Measurements from ENCODE around the gene CTBP2.

The CTBP2 gene

GRCh38 chr10:125105706-125106255 lies 54.6 kb downstream of the CTBP2 start:
- Histone ChIP-seq H3K27me3 (ENCODE audit: control insufficient read depth, insufficient read depth, low read length) (no peaks in the 10 kb centered on the region), H3K4me1 (ENCODE audit: control insufficient read depth, insufficient read depth, low read length) (peaks cover 8% of the 10 kb centered on the region), H3K4me3 (ENCODE audit: low read length) (no peak overlapping the region), H3K9ac (ENCODE audit: low read depth, low read length) (no peak overlapping the region), H3K4me2 (ENCODE audit: low read length) (no peak overlapping the region), H3K36me3 (ENCODE audit: insufficient read depth, low read length) (peaks cover 53% of the 10 kb centered on the region), H3K9me3 (replicated peaks; ENCODE audit: low read length) (no peaks in the 10 kb centered on the region)

GRCh38 chr10:125105155-125105554 lies 55.2 kb downstream of the CTBP2 start:
- Histone ChIP-seq H3K9me3 (replicated peaks; ENCODE audit: low read length) (no peaks in the 10 kb centered on the region), H3K4me2 (ENCODE audit: low read length) (no peak overlapping the region), H3K36me3 (ENCODE audit: insufficient read depth, low read length) (peaks cover 53% of the 10 kb centered on the region), H3K27me3 (ENCODE audit: control insufficient read depth, insufficient read depth, low read length) (no peaks in the 10 kb centered on the region), H3K9ac (ENCODE audit: low read depth, low read length) (no peak overlapping the region), H3K4me3 (ENCODE audit: low read length) (no peak overlapping the region), H3K4me1 (ENCODE audit: control insufficient read depth, insufficient read depth, low read length) (peaks cover 8% of the 10 kb centered on the region)

GRCh38 chr10:125104559-125104958 lies 55.8 kb downstream of the CTBP2 start:
- no peaks in the 10 kb centered on the region for H3K27me3 ChIP-seq (ENCODE audit: control insufficient read depth, insufficient read depth, low read length)
- no peak overlapping the region for H3K4me3 ChIP-seq (ENCODE audit: low read length)
- H3K4me1 ChIP-seq (ENCODE audit: control insufficient read depth, insufficient read depth, low read length), result peaks cover 8% of the 10 kb centered on the region
- no peak overlapping the region for H3K4me2 ChIP-seq (ENCODE audit: low read length)
- H3K36me3 ChIP-seq (ENCODE audit: insufficient read depth, low read length), result peaks cover 49% of the 10 kb centered on the region
- H3K9me3 ChIP-seq (replicated peaks; ENCODE audit: low read length), result no peaks in the 10 kb centered on the region
- no peak overlapping the region for H3K9ac ChIP-seq (ENCODE audit: low read depth, low read length)

- no peaks in the 10 kb centered on the region for H3K9me3 ChIP-seq (replicated peaks; ENCODE audit: low read length)
- H3K27me3 ChIP-seq (ENCODE audit: control insufficient read depth, insufficient read depth, low read length), result no peaks in the 10 kb centered on the region
- peaks cover 8% of the 10 kb centered on the region for H3K4me1 ChIP-seq (ENCODE audit: control insufficient read depth, insufficient read depth, low read length)
- H3K4me3 ChIP-seq (ENCODE audit: low read length), result no peak overlapping the region
- H3K9ac ChIP-seq (ENCODE audit: low read depth, low read length), result no peak overlapping the region
- H3K36me3 ChIP-seq (ENCODE audit: insufficient read depth, low read length), result peaks cover 45% of the 10 kb centered on the region
- no peak overlapping the region for H3K4me2 ChIP-seq (ENCODE audit: low read length)
These were observed 56.4 kb downstream of the CTBP2 start for GRCh38 chr10:125103924-125104323.

- peaks cover 8% of the 10 kb centered on the region for H3K4me1 ChIP-seq (ENCODE audit: control insufficient read depth, insufficient read depth, low read length)
- no peak overlapping the region for H3K4me3 ChIP-seq (ENCODE audit: low read length)
- H3K9me3 ChIP-seq (replicated peaks; ENCODE audit: low read length), result no peaks in the 10 kb centered on the region
- peaks cover 44% of the 10 kb centered on the region for H3K36me3 ChIP-seq (ENCODE audit: insufficient read depth, low read length)
- no peak overlapping the region for H3K9ac ChIP-seq (ENCODE audit: low read depth, low read length)
- H3K4me2 ChIP-seq (ENCODE audit: low read length), result no peak overlapping the region
- no peaks in the 10 kb centered on the region for H3K27me3 ChIP-seq (ENCODE audit: control insufficient read depth, insufficient read depth, low read length)
These were observed 56.9 kb downstream of the CTBP2 start for GRCh38 chr10:125103466-125103865.

GRCh38 chr10:125102821-125103220 lies 57.5 kb downstream of the CTBP2 start:
- Histone ChIP-seq H3K36me3 (ENCODE audit: insufficient read depth, low read length) (peaks cover 38% of the 10 kb centered on the region), H3K4me1 (ENCODE audit: control insufficient read depth, insufficient read depth, low read length) (peaks cover 8% of the 10 kb centered on the region), H3K9ac (ENCODE audit: low read depth, low read length) (no peak overlapping the region), H3K4me3 (ENCODE audit: low read length) (no peak overlapping the region), H3K9me3 (replicated peaks; ENCODE audit: low read length) (no peaks in the 10 kb centered on the region), H3K4me2 (ENCODE audit: low read length) (no peak overlapping the region), H3K27me3 (ENCODE audit: control insufficient read depth, insufficient read depth, low read length) (no peaks in the 10 kb centered on the region)

- Histone ChIP-seq H3K4me1 (ENCODE audit: control insufficient read depth, insufficient read depth, low read length) (peaks cover 8% of the 10 kb centered on the region), H3K9ac (ENCODE audit: low read depth, low read length) (no peak overlapping the region), H3K9me3 (replicated peaks; ENCODE audit: low read length) (no peaks in the 10 kb centered on the region), H3K36me3 (ENCODE audit: insufficient read depth, low read length) (peaks cover 32% of the 10 kb centered on the region), H3K27me3 (ENCODE audit: control insufficient read depth, insufficient read depth, low read length) (no peaks in the 10 kb centered on the region), H3K4me2 (ENCODE audit: low read length) (no peak overlapping the region), H3K4me3 (ENCODE audit: low read length) (no peak overlapping the region)
These were observed 58.1 kb downstream of the CTBP2 start for GRCh38 chr10:125102246-125102645.

- Histone ChIP-seq H3K4me1 (ENCODE audit: control insufficient read depth, insufficient read depth, low read length) (peaks cover 8% of the 10 kb centered on the region), H3K27me3 (ENCODE audit: control insufficient read depth, insufficient read depth, low read length) (no peaks in the 10 kb centered on the region), H3K4me3 (ENCODE audit: low read length) (no peak overlapping the region), H3K9ac (ENCODE audit: low read depth, low read length) (no peak overlapping the region), H3K9me3 (replicated peaks; ENCODE audit: low read length) (no peaks in the 10 kb centered on the region), H3K4me2 (ENCODE audit: low read length) (no peak overlapping the region), H3K36me3 (ENCODE audit: insufficient read depth, low read length) (peaks cover 27% of the 10 kb centered on the region)
These were observed 58.8 kb downstream of the CTBP2 start for GRCh38 chr10:125101581-125101980.

- H3K27me3 ChIP-seq (ENCODE audit: control insufficient read depth, insufficient read depth, low read length), result no peaks in the 10 kb centered on the region
- H3K4me3 ChIP-seq (ENCODE audit: low read length), result no peak overlapping the region
- H3K9me3 ChIP-seq (replicated peaks; ENCODE audit: low read length), result no peaks in the 10 kb centered on the region
- H3K4me2 ChIP-seq (ENCODE audit: low read length), result no peak overlapping the region
- H3K9ac ChIP-seq (ENCODE audit: low read depth, low read length), result no peak overlapping the region
- H3K4me1 ChIP-seq (ENCODE audit: control insufficient read depth, insufficient read depth, low read length), result peaks cover 8% of the 10 kb centered on the region
- H3K36me3 ChIP-seq (ENCODE audit: insufficient read depth, low read length), result peaks cover 22% of the 10 kb centered on the region
These were observed 59.3 kb downstream of the CTBP2 start for GRCh38 chr10:125101049-125101448.

GRCh38 chr10:125097409-125098070 lies 62.8 kb downstream of the CTBP2 start:
- no peak overlapping the region for H3K4me3 ChIP-seq (ENCODE audit: low read length)
- H3K36me3 ChIP-seq (ENCODE audit: insufficient read depth, low read length), result peaks cover 22% of the 10 kb centered on the region
- H3K9me3 ChIP-seq (replicated peaks; ENCODE audit: low read length), result no peaks in the 10 kb centered on the region
- H3K4me1 ChIP-seq (ENCODE audit: control insufficient read depth, insufficient read depth, low read length), result peaks cover 33% of the 10 kb centered on the region
- no peak overlapping the region for H3K4me2 ChIP-seq (ENCODE audit: low read length)
- no peak overlapping the region for H3K9ac ChIP-seq (ENCODE audit: low read depth, low read length)
- no peaks in the 10 kb centered on the region for H3K27me3 ChIP-seq (ENCODE audit: control insufficient read depth, insufficient read depth, low read length)

GRCh38 chr10:125096975-125097374 lies 63.4 kb downstream of the CTBP2 start:
- H3K4me2 ChIP-seq (ENCODE audit: low read length), result no peak overlapping the region
- H3K4me3 ChIP-seq (ENCODE audit: low read length), result no peak overlapping the region
- no peaks in the 10 kb centered on the region for H3K27me3 ChIP-seq (ENCODE audit: control insufficient read depth, insufficient read depth, low read length)
- H3K36me3 ChIP-seq (ENCODE audit: insufficient read depth, low read length), result peaks cover 19% of the 10 kb centered on the region
- peaks cover 33% of the 10 kb centered on the region for H3K4me1 ChIP-seq (ENCODE audit: control insufficient read depth, insufficient read depth, low read length)
- H3K9ac ChIP-seq (ENCODE audit: low read depth, low read length), result no peak overlapping the region
- no peaks in the 10 kb centered on the region for H3K9me3 ChIP-seq (replicated peaks; ENCODE audit: low read length)

GRCh38 chr10:125096371-125096770 lies 64.0 kb downstream of the CTBP2 start:
- peaks cover 16% of the 10 kb centered on the region for H3K36me3 ChIP-seq (ENCODE audit: insufficient read depth, low read length)
- H3K4me1 ChIP-seq (ENCODE audit: control insufficient read depth, insufficient read depth, low read length), result peaks cover 38% of the 10 kb centered on the region
- no peak overlapping the region for H3K9ac ChIP-seq (ENCODE audit: low read depth, low read length)
- H3K27me3 ChIP-seq (ENCODE audit: control insufficient read depth, insufficient read depth, low read length), result no peaks in the 10 kb centered on the region
- no peaks in the 10 kb centered on the region for H3K9me3 ChIP-seq (replicated peaks; ENCODE audit: low read length)
- H3K4me3 ChIP-seq (ENCODE audit: low read length), result no peak overlapping the region
- no peak overlapping the region for H3K4me2 ChIP-seq (ENCODE audit: low read length)
